A549 (cell line): ENCODE measurements around the gene DCTD.

Experiments
- ATOH8 ChIP-seq: fragments of 250-450 bp; sonication (Bioruptor Pico); IDR thresholded peaks from 2 replicates; pipeline ENCODE4 v1.5.0; 2020; ENCODE audit warnings: low read depth, mild to moderate bottlenecking, moderate library complexity
- CTCF ChIP-seq: fragments of >200 bp; sonication (Bioruptor Twin); formaldehyde crosslinking; IDR thresholded peaks from 3 replicates; pipeline ENCODE4 v1.5.1; 2016
- ELK1 ChIP-seq: fragments of 150-350 bp; IDR thresholded peaks from 2 replicates; pipeline ENCODE4 v1.6.1; 2014; ENCODE audit warnings: low read depth, mild to moderate bottlenecking, low read length
- EP300 ChIP-seq, 2 experiments: fragments of >200 bp; sonication (Bioruptor Twin); formaldehyde crosslinking; IDR thresholded peaks; 2 replicates in 1 of 2; 3 replicates in 1 of 2; pipeline ENCODE4 v1.6.1; 2016 to 2017
- HDAC2 ChIP-seq: fragments of 200-600 bp; sonication (generic); IDR thresholded peaks from 2 replicates; pipeline ENCODE4 v1.6.1; 2016
- MAX ChIP-seq: IDR thresholded peaks from 2 replicates; pipeline ENCODE4 v1.6.1; 2012
- POLR2A ChIP-seq: IDR thresholded peaks from 2 replicates; pipeline ENCODE4 v1.6.1; 2012; ENCODE audit warnings: mild to moderate bottlenecking, low read length
- REST ChIP-seq: fragments of 200-600 bp; sonication (generic); IDR thresholded peaks from 2 replicates; pipeline ENCODE4 v1.6.1; 2016; ENCODE audit warnings: antibody characterized with exemption, mild to moderate bottlenecking, moderate library complexity
- RFX5 ChIP-seq: fragments of 450-650 bp; IDR thresholded peaks from 2 replicates; pipeline ENCODE4 v1.7.1; 2014; ENCODE audit warnings: antibody characterized with exemption, mild to moderate bottlenecking, moderate library complexity
- SMC3 ChIP-seq: fragments of >200 bp; sonication (Bioruptor Twin); formaldehyde crosslinking; IDR thresholded peaks from 3 replicates; pipeline ENCODE4 v1.6.1; 2018; ENCODE audit warnings: inconsistent platforms
- USF2 ChIP-seq: fragments of 450-650 bp; IDR thresholded peaks from 2 replicates; pipeline ENCODE4 v1.6.1; 2014; ENCODE audit warnings: antibody characterized with exemption

GRCh38 chr4:182905038-182905437, 12.1 kb downstream of the DCTD start:
- TF ChIP-seq RFX5 (no peak), EP300 (IDR thresholded peaks at IDR 0.05) (no peak), CTCF (no peak), ATOH8 (no peak), MAX (no peak), SMC3 (no peak), REST (no peak), ELK1 (no peak), USF2 (no peak), POLR2A (no peak), HDAC2 (no peak)
